ENCODE measurements around the gene CBFB.

Gene CBFB

GRCh38 chr16:67011274-67011673, 17.7 kb upstream of the CBFB start:
- Histone ChIP-seq H3K36me3 (ENCODE audit: insufficient read depth) (no peaks in the 10 kb centered on the region), H3K4me1 (ENCODE audit: low read depth, poor library complexity, severe bottlenecking) (peaks cover 6% of the 10 kb centered on the region), H3K79me2 (ENCODE audit: insufficient read depth, low read depth) (no peaks in the 10 kb centered on the region), H3K4me3 (IDR thresholded peaks at IDR 0.05; ENCODE audit: insufficient read depth, low read depth, low read length) (no peak overlapping the region), H3K4me2 (no peak overlapping the region), H3K9ac (no peak overlapping the region), H4K20me1 (ENCODE audit: insufficient read depth) (no peaks in the 10 kb centered on the region), H3K27me3 (ENCODE audit: insufficient read depth, low read depth) (peaks cover 12% of the 10 kb centered on the region), H3K27ac (no peak overlapping the region), H2AFZ (ENCODE audit: low read depth) (no peak overlapping the region)
- no peak for TF ChIP-seq CTCF (conservative IDR thresholded peaks at IDR 0.05; ENCODE audit: low read depth, low read length)

GRCh38 chr16:67013233-67013822, 15.6 kb upstream of the CBFB start:
- TF ChIP-seq CTCF (conservative IDR thresholded peaks at IDR 0.05; ENCODE audit: low read depth, low read length), result no peak
- Histone ChIP-seq H3K27ac (no peak overlapping the region), H3K4me1 (ENCODE audit: low read depth, poor library complexity, severe bottlenecking) (peaks cover 9% of the 10 kb centered on the region), H3K9ac (no peak overlapping the region; the same call in 1 of the 2 replicates), H2AFZ (ENCODE audit: low read depth) (peak overlapping the region; percentile 65), H3K4me2 (peak overlapping the region; percentile 55), H3K79me2 (ENCODE audit: insufficient read depth, low read depth) (no peaks in the 10 kb centered on the region), H4K20me1 (ENCODE audit: insufficient read depth) (no peaks in the 10 kb centered on the region), H3K4me3 (IDR thresholded peaks at IDR 0.05; ENCODE audit: insufficient read depth, low read depth, low read length) (no peak overlapping the region), H3K36me3 (ENCODE audit: insufficient read depth) (no peaks in the 10 kb centered on the region), H3K27me3 (ENCODE audit: insufficient read depth, low read depth) (peaks cover 12% of the 10 kb centered on the region)

- Histone ChIP-seq H3K27ac (no peak overlapping the region), H4K20me1 (ENCODE audit: insufficient read depth) (no peaks in the 10 kb centered on the region), H3K9ac (peak overlapping the region; percentile 30; the same call in 1 of the 2 replicates), H3K79me2 (ENCODE audit: insufficient read depth, low read depth) (no peaks in the 10 kb centered on the region), H3K36me3 (ENCODE audit: insufficient read depth) (no peaks in the 10 kb centered on the region), H3K4me1 (ENCODE audit: low read depth, poor library complexity, severe bottlenecking) (peaks cover 9% of the 10 kb centered on the region), H3K4me2 (peak overlapping the region; percentile 55), H3K27me3 (ENCODE audit: insufficient read depth, low read depth) (peaks cover 12% of the 10 kb centered on the region), H3K4me3 (IDR thresholded peaks at IDR 0.05; ENCODE audit: insufficient read depth, low read depth, low read length) (no peak overlapping the region), H2AFZ (ENCODE audit: low read depth) (peak overlapping the region; percentile 65)
- no peak for TF ChIP-seq CTCF (conservative IDR thresholded peaks at IDR 0.05; ENCODE audit: low read depth, low read length)
Measured at GRCh38 chr16:67013823-67014633, 14.9 kb upstream of the CBFB start.

- Histone ChIP-seq H3K9ac (no peak overlapping the region), H3K79me2 (ENCODE audit: insufficient read depth, low read depth) (no peaks in the 10 kb centered on the region), H3K27me3 (ENCODE audit: insufficient read depth, low read depth) (peaks cover 12% of the 10 kb centered on the region), H3K4me1 (ENCODE audit: low read depth, poor library complexity, severe bottlenecking) (peaks cover 9% of the 10 kb centered on the region), H2AFZ (ENCODE audit: low read depth) (peak overlapping the region; percentile 65; the same call in 1 of the 2 replicates), H3K27ac (no peak overlapping the region), H3K4me2 (peak overlapping the region; percentile 55; the same call in 1 of the 2 replicates), H3K36me3 (ENCODE audit: insufficient read depth) (no peaks in the 10 kb centered on the region), H3K4me3 (IDR thresholded peaks at IDR 0.05; ENCODE audit: insufficient read depth, low read depth, low read length) (no peak overlapping the region), H4K20me1 (ENCODE audit: insufficient read depth) (no peaks in the 10 kb centered on the region)
- TF ChIP-seq CTCF (conservative IDR thresholded peaks at IDR 0.05; ENCODE audit: low read depth, low read length), result no peak
Measured at GRCh38 chr16:67014634-67015312, 14.2 kb upstream of the CBFB start.
